Spleen (tissue), 7 donors: Measurements from ENCODE around the gene TDRKH.

ENCODE experiments used
- POLR2A ChIP-seq, 3 donors: fragments of 450-650 bp; IDR thresholded peaks; one replicate each; pipeline ENCODE4 v1.5.1; 2017; ENCODE audit warnings: antibody characterized with exemption in 3 of 3, mild to moderate bottlenecking in 1 of 3
- POLR2AphosphoS5 ChIP-seq, 3 donors: sonication (generic); formaldehyde crosslinking; IDR thresholded peaks; one replicate each; pipeline ENCODE4 v1.5.1; 2017; ENCODE audit warnings: antibody characterized with exemption in 3 of 3
- TF ChIP-seq, protein P1 (sequence below), 11 experiments: fragments of 200-600 bp in 7 of 11; fragments of 450-650 bp in 4 of 11; sonication (generic) in 4 of 11; IDR thresholded peaks in 8 of 11; conservative IDR thresholded peaks in 3 of 11; 1 replicate in 7 of 11; 2 replicates in 4 of 11; pipeline versions ENCODE4 v1.4.0 to v1.8.0; 2016 to 2021; ENCODE audit warnings: antibody characterized with exemption in 11 of 11, inconsistent platforms in 4 of 11, mild to moderate bottlenecking in 1 of 11
- donor health status: DM: no; HTN: no; CAD: no; lungs with moderate emphysema.
- donor health status: DM: no; HTN: no; CAD: no.
- donor health status: DM: no; HTN: no; CAD: no.

DNA sequence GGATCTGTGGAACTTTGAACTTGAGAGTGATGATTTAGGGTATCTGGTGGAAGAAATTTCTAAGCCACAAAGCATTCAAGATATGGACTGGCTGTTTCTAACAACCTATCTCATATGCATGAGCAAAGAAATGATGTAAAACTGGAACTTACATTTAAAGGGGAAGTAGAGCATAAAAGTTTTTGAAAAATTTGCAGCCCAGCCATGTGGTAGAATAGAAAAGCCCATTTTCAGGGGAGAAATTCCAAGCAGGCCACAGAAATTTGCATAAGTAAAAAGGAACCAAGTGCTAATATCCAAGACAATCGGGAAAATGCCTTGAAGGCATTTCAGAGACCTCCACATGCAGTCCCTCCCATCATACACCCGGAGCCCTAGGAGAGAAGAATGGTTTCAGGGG, 53.3 kb downstream of the TDRKH start:
- TF ChIP-seq, protein P1, sequence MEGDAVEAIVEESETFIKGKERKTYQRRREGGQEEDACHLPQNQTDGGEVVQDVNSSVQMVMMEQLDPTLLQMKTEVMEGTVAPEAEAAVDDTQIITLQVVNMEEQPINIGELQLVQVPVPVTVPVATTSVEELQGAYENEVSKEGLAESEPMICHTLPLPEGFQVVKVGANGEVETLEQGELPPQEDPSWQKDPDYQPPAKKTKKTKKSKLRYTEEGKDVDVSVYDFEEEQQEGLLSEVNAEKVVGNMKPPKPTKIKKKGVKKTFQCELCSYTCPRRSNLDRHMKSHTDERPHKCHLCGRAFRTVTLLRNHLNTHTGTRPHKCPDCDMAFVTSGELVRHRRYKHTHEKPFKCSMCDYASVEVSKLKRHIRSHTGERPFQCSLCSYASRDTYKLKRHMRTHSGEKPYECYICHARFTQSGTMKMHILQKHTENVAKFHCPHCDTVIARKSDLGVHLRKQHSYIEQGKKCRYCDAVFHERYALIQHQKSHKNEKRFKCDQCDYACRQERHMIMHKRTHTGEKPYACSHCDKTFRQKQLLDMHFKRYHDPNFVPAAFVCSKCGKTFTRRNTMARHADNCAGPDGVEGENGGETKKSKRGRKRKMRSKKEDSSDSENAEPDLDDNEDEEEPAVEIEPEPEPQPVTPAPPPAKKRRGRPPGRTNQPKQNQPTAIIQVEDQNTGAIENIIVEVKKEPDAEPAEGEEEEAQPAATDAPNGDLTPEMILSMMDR (IDR thresholded peaks at IDR 0.05 in 8 of 11, conservative IDR thresholded peaks at IDR 0.05 in 3 of 11) = no peak
- TF ChIP-seq POLR2AphosphoS5 (IDR thresholded peaks at IDR 0.05) (no peak), POLR2A (IDR thresholded peaks at IDR 0.05) (no peak)
